ENCODE results near the gene ARHGAP22.

ARHGAP22 gene

DNA sequence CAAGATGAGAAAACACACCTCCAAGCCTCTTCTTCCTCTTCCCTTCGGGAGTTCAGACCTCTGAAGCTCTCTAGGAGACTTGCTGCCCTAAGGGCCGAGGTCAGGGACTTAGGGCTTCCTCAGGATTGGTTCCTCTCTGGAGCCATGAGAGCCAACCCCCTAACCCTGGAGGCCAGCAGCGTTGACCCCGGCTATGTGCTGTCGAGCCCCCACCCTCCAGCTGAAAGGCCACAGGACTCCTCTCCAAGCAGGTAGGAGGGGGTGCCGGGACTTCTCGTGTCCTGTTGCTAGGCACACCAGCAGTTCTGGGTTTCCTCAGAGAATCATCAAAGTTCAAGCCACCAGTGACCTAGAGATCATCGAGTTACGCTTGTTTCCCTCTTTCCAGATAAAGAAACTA lies 87.4 kb downstream of the ARHGAP22 start:
- DNase-seq (ENCODE audit: low read depth in 1 of 2, low spot score in 1 of 2): no peak

DNA sequence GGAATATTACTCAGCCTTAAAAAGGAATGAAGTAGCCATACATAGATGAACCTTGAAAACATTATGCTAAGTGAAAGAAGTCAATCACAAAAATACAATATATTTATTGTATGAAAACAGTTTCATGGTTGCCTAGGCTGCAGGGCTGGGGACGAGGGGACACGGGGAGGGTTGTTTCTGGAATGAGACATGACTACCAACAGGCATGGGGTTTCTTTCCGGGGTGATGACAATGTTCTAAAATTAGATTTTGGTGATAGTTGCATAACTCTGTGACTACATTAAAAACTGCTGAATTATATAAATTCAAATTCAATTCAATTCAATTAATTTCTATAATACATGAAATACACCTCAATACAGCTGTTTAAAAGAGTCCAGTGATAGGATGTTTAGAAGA lies 88.0 kb downstream of the ARHGAP22 start:
- DNase-seq (ENCODE audit: low read depth in 1 of 2, low spot score in 1 of 2): no peak

DNA sequence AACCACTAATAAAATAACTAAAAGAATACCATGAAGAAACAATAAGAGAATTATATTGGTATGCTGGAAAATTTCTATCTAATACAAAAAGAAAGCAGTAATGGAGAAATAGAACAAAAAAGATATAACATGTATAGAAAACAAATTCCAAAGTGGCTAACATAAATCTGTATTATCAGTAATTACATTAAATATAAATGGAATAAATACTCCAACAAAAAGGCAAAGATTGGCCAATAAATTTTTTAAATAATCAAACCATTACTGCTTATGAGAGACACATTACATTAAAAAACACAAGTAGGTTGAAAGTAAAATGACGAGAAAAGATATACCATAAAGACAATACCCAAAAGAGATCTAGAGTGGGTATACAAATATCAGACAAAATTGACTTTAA lies 90.0 kb downstream of the ARHGAP22 start:
- no peak for DNase-seq (ENCODE audit: low read depth in 1 of 2, low spot score in 1 of 2)

DNA sequence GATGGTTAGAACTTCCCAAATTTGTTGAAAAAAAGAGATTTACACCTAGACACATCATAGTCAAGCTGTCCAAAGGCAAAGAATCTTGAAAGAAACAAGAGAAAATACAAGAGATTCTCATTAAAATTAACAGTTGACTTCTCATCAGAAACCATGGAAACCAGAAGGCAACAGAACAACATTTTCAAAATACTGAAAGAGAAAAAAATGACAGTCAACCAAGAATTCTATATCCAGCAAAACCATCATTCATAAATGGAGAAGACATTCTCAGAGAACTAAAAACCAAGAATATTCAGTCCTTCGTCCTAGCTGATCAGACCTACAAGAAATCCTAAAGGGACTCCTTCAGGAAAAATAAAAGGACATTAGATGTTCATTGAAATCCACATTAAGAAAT lies 90.6 kb downstream of the ARHGAP22 start:
- DNase-seq (ENCODE audit: low read depth in 1 of 2, low spot score in 1 of 2): no peak

DNA sequence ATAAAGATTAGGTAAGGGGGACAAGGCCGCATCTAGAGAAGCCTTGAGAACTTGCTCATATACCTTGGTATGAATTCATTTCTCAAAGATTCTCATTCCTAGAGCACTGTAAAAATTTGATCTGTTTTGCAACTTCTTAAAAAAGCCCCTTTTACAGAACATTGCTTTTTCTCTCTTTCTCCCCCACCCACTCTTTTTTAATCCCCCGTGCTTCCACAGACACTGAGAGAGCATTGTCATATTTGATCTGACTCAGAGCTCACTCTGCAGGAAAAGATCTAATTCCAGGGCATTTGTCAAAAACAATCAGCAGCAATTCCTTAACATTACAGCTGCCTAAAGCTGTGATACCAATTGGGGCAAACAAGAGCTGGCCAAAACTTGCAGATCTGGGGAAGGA lies 92.0 kb downstream of the ARHGAP22 start:
- no peak for DNase-seq (ENCODE audit: low read depth in 1 of 2, low spot score in 1 of 2)

DNA sequence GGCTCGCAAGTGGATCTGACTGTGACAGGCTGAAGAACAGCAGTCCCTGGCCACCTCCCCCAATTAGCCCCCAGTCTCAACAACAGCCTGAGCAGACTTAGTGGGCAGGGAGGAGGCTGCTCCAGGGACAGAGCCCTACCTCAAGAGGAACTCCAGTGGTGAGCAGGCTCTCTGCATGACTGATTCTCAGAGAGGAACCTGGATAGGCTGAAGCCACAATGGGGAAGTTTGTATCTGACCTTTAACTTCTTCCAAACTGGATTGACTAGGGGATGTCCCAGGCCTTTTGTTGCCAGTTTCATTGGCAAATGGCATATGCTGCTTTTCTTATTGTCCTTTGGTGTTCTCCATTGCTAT lies 93.0 kb downstream of the ARHGAP22 start:
- DNase-seq (ENCODE audit: low read depth in 1 of 2, low spot score in 1 of 2): no peak

DNA sequence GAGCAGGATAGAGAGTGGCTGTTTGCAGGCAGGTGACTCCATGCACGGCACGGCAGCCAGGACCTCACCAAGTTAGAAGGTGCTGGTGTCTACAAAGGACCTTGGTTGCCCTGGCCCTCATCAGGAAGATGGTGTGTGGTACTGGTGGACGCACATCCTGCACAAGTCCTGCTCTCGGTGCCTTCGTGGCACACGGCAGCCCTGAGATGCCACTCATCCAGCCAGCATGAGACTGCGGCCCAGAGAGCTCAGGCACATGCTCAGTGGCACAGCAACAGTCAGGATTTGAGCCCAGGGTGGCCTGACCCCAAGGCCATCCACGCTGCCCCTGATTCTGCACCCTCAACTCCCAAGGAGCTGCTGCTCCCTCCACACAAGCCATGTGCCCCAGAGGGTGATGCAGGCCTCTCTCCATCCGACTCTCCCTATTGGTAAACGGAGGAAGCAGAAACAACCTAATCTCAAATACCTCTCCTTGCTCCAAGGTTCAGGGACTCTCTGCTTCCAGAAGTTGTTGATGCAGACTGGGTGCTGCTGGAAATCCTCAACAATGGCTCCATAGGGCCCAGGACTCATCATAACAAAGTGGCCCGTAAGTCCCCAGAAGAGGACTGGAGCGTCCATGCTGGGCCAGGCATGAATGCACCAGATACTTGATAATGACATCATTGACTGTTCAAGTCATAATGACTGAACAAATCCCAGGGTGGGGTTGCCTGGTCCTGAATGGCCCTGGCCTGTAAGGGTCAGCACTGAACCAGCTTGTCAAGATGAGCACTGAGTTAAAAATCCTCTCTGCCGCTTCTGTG lies 93.6 kb downstream of the ARHGAP22 start:
- DNase-seq (ENCODE audit: low read depth in 1 of 2, low spot score in 1 of 2): no peak

DNA sequence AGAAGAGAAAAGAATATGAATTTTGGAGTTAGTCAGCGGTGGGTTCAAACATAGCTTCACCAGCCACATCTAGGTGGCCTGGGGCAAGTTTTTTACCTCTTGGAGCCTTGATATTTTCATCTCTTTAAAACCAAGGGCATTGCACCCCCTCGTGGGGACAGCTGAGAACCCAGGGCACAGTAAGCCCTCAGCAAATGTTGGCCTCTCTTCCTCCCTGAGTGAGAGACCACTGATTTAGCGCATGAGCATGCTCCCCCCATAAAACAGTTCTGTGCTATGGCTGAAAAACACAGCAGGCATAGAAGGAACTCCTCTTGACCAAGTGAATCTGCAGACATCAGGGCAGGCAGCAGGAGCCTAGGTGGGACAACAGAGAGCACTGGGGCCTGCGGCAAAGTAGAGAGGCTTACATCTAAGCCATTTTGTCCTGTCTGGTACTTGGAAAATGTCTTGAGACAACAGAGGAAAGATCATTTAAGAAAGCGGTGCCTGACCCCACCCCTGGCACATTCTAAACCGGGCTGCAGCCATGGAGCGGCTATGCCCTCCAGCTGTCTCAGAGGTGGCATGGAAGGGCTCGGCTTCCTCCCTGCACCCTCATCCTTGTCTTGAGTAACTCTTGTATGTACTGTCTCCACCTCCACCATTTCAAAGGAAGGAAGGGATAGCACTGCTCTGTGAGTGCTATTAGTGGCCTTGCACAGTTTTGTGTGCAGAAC lies 94.7 kb downstream of the ARHGAP22 start:
- DNase-seq (ENCODE audit: low read depth in 1 of 2, low spot score in 1 of 2): no peak

DNA sequence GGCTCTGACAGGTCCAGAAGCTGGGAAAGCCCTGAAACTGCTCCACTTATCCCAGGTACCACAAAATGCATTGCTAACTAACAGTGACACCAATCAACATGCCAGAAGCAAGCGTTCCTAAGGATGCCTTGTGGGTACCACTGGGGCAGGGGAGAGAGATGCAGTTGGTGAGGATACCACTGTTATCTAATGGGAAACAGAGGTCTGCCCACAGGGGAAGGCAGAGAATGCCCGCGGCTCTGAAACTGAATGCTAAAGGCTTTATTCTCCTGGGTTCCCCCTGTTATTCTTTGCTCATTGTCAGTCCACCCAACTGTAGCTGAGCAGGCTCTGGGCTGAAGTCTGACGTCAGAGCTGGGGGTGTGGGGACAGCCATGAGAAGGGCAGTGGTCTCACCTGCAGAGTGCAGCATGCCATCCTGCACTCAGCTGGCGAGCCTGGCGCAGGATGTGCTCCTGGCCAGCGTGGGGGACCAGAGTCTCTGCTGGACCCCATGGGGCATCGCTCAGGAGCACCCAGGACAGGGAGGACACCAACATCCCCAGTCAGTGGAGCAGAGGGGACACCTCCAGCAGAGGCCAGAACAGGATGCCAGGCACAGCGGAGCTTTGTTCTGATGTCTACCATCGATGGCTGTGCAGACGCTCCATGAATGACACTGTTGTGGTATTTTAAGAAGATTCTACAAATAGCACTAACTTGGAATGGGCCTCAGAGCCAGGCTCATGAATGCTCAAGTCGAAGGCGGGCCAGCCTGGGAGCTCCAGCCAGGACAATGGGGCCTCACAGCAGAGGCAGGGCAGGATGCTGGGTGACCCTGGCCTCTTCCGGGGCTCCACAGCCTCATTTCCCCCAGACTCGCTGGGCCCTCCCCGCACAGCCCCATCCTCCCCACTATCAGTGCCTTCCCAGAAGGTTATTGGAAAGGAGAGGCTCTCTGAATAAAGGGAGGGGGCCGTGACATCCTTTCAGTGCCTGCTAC lies 95.8 kb downstream of the ARHGAP22 start:
- DNase-seq (ENCODE audit: low read depth in 1 of 2, low spot score in 1 of 2): no peak

DNA sequence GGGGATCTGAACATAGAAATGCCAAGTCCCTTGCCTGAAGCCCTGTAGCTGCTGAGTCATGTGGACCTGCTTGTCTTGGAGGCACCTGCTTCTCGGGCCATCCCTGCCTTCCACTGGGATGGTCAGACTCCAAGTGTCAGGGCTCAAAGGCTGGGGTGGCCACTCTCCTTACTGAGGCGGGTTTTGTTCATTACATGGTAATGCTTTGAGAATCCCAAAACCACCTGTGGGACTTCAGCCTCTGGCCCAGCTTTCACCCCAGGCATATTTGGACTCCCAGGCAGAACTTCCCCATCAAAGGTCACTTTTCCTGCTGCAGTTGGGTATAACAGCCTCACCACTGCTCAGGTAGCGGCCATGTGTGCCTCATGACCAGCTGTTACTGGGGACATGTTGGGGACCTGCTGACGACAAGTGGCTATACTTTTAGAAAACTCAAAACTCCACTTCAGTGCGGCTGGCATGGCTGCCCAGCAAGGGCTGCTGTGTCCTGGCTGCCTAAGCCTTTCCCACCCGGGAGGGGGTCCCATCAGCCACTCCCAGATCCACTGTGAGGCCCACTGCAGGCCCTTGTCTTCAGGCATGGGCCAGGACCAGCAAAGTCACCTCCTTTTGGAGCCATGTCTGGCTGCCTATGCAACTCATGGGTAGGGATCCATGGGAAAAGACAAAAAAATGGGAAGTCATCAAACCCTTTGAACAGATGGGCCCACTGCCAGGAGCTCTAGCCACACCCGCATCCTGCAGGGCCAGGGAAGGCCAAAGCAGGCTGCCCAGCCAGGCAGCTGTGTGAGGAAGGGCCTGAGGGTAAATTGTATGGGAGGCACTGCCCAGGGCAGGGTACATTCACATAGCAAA lies 96.7 kb downstream of the ARHGAP22 start:
- DNase-seq (ENCODE audit: low read depth in 1 of 2, low spot score in 1 of 2): no peak

DNA sequence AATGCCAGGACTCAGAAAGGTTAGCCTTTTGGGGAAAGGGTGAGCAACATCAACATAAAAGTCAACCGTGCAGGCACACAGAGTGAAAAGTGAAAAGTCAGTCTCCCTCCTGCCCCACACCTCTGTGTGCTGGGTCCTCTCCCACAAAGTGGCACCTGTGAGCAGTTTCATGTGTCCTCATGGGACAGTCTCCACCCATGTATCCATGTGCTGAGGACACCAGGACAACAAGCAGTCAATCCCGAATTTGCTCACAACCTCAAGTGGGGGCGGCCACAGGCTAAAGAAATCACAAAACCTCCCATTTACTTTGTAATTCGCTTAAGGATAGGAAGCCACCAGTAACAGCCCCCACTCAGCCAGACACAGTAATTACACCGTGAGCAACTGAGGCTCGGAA lies 97.4 kb downstream of the ARHGAP22 start:
- DNase-seq (ENCODE audit: low read depth in 1 of 2, low spot score in 1 of 2): no peak

DNA sequence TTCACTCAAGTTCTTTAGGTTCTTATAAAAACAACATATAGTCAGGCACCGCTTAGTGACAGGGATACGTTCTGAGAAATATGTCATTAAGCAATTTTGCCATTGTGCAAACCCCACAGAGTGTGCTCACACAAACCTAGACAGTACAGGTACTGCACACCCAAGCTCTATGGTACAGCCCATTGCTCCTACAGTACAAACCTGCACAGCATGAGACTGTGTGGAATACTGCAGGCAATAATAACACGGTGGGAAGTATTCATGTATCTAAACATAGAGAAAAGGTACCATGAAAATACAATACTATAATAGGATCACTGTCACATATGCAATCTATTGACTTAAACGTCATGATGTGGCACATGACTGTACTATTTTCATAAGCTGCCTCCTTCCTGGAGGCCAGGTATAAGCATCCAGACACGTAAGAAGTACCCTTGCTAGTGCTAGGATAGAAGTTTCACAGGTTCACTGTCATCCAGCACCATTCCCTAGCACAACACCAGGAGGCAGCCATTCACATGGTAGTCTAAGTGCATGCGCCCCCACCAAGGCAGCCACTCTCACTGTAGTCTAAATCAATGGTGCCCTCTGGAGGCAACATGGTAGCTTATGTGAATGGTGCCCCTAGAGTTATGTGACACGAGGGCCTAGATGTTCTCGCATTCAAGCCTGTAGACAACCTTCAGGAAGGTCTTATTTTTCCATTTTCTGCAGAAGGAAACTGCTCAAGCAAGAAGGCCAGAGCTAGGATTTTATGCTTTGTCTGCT lies 98.5 kb downstream of the ARHGAP22 start:
- no peak for DNase-seq (ENCODE audit: low read depth in 1 of 2, low spot score in 1 of 2)

DNA sequence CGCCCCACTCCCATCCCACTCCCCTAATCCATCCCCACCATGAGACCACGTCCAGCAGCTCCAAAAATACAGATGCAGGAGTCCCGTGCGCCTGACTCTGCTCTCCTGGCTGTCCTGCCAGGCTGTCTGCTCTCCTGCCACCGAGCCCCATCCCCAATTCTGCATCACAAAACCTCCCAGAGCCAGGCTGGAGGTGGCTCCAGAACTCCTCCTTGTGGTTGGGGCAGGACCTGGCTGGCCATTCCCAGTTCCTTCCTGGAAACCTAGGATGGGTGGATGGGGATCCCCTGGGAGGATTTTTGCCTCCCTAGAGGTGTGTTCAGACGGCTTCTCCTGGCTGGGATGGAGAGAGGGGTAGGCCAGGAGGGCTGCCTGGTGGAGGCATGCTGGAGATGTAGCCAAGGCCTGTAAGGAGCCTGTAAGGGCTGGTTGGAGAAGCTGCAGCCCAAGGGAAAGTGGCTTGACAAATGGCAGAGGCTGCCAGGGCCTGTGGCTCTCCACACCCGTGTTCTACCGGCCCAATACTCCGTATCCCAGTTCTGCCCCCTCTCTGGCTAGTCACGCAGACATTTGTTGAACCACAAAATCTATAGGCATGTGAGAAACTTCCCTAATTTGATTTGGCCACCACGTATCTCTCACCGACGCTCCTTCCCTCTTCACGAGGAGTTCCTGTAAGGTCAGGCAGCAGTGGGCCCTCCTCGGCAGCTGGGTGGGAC lies 99.3 kb downstream of the ARHGAP22 start:
- no peak for DNase-seq (ENCODE audit: low read depth in 1 of 2, low spot score in 1 of 2)

DNA sequence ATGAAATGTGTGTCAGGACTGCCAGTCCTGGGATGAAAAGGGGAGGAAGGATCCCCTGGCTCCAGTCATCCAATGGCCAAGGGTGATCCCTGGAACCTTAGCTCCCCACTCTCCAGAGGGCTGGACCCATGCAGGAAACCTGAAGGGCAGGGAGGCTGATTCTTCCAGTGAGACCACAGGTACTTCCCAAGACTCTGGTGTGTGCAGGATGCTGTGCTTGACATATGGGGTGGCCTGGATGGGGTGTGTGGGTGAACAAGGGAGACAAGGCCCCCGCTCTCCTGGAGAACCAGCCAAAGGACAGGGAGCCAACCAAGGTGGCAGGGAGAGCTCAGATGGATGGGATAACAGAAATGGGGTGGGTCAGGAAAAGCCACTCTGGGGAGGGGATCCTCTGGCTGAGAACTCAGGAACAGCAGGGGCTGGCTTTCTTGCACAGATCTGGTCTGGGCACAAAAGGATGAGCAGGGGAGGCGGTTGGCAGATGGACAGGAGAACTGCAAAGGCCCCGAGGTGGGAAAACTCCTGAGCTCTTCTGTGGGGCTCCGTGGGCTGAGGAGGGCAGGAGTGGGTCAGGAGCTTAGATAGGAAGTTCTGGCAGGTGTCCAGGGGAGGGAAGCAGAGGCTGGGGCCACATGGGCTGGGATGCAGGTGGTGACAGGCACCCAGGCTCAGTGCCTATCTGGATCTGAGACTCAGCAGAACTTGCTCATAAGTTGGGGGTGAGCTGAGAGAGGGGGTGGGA lies 100.6 kb downstream of the ARHGAP22 start:
- DNase-seq (ENCODE audit: low read depth in 1 of 2, low spot score in 1 of 2): no peak

DNA sequence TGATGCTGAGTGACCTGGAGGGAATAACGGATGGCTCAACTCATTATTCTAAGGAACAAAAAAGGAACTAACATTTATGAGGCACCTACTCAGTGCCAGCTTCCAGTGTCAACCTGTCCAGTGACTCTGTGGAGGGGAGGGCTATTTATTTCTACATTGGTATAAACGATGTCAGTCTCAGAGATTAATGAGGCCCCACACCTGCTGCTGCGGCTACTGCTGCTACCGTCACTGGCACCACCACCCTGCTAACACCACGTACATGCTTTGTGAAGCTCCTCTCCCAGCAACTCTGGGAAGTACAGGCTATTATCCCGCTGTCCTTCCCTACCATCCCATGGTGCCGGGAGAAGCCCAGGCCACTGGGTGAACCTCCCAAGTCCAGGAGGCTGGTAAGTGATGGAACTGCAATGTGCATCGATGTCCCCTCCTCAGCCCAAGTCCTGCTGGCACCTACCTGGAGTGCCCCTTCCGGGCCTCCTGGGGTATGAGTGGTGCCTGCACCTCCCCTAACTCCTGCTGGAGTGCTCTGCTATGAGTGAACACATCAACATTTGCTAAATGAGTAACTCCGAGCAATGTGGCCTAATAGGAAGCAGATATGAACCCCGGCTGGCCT lies 101.5 kb downstream of the ARHGAP22 start:
- no peak for DNase-seq (ENCODE audit: low read depth in 1 of 2, low spot score in 1 of 2)

DNA sequence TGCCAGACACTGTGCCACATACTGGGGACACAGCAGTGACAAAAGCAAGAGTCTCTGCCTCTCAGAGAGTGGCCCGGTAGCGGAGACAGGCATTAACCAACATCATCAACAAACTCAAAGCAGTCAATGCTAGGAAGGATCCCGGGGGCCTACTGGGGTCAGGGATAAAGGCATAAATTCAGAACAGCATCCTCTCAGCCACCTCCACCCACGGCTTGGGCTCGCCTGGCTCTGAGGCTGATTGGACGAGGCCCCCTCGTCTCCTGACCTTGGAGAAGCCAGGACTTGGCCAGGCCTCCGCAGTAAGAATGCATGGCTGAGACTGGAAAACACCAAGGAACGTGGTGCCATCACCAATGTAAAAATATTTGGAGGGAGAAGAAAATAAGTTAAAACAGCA lies 102.1 kb downstream of the ARHGAP22 start:
- DNase-seq (ENCODE audit: low read depth in 1 of 2, low spot score in 1 of 2): no peak

DNA sequence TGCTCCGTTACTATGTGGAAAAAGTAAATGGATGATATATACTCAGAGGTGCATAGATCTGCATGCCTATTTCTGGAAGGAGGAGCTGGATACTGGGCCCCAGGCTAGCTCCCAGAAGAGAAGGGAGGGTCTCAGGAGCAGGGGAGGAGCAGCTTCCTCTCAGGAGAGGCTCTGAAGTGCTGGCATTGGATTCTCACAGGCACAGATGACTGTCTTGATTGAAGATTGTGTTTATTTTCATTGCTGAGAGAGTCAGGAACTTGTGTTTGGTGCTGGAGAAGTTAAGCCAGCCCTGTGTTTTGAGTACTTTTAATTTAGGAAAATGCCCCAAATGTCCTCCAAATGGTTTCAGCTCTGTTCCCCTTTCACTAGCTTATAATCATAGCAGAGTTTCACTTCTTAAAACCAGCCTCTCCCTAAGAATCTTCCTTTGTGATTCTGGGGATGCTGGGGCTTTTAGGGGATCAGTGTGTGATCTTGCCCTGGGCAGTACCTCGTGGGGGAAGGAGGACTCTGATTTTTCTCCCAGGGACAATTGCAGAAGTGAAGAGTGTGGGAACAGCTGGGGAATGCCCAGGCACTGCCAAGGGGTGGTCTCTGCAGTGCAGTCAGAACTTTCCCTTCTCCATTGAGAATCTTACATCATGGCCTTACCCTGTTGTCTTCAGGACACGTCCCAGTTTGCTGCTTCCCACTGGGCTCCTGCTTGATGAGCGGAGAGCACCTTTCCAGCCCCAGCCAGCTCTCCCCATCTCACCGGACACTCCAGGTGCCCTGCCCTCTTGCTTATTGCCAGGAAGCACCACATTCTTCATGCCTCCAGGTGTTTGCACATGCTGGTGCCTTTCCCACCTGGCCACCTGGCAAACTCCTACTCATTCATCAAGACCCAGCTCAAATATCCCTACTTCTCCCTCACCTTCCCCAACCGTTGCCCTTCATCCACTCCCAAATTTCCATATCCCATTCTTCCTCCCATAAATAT lies 102.8 kb downstream of the ARHGAP22 start:
- no peak for DNase-seq (ENCODE audit: low read depth in 1 of 2, low spot score in 1 of 2)

All from activated T-helper 1 cell treated with anti-CD3 and anti-CD28 coated beads, Interleukin-2, amount 50 U/mL, for 16 hours (primary cell).